ENCODE data around the gene BRCC3.

- TF ChIP-seq CTCF (IDR thresholded peaks at IDR 0.05) (no peak), ZFX (IDR thresholded peaks at IDR 0.05; ENCODE audit: borderline replicate concordance) (no peak)
Observed at GRCh38 chrX:155086961-155087735, 15.8 kb downstream of the BRCC3 start.

Data from 22Rv1 (cell line).